ENCODE results near the gene MMP28. TPM values are rescaled to one million over a fixed set of nuclear protein-coding genes. Genes with fewer than 3 reads are reported as not detected.

MMP28 gene
- under 1 TPM in 1 of 2 donors, not detected in 1; 0.74 TPM for total RNA-seq

GRCh38 chr17:35795007-35795870, at the start of gene MMP28:
Gene MMP28 (minus strand): TSS chr17:35795641. CDS start chr17:35795377, 264 bp downstream.
- ATAC-seq (peak; percentile 83 to 93), DNase-seq (ENCODE audit: low spot score in 2 of 2) (peak; percentile 58 to 65)
- Mint-ChIP-seq H3K27ac (no peak within 1 kb of the TSS), H3K36me3 (no peaks in the 10 kb centered on the region), H3K9me3 (no peaks in the 10 kb centered on the region)

- Mint-ChIP-seq H3K27ac (peak overlapping the region in 1 of 2 donors; percentile 45), H3K9me3 (no peaks in the 10 kb centered on the region), H3K36me3 (peaks cover 12 to 27% of the 10 kb centered on the region in 2 donors)
- ATAC-seq (no peak), DNase-seq (ENCODE audit: low spot score in 2 of 2) (no peak)
These were observed 49.1 kb upstream of the MMP28 start for GRCh38 chr17:35844547-35844946.

DNA sequence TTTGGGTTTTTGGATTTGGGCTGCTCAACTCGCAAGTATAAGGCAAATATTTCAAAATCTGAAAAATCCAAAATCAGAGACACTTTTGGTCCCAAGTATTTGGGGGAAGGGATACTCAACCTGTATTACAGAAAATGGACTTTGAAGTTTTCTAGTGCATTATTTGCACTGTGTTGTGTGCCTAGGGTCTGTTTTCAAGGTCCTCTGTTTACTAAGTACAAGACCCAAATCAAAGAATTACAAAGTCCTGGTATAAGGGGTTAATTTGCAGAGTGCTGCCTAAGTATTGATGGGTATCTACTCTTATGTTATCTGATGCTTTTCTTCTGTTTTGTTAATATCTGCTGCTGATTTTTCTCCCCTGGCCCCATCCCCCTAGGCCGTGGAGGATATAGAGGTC, 48.3 kb upstream of the MMP28 start:
- Mint-ChIP-seq H3K36me3 (peaks cover 9 to 25% of the 10 kb centered on the region in 2 donors), H3K9me3 (no peaks in the 10 kb centered on the region), H3K27ac (peak overlapping the region in 1 of 2 donors; percentile 66)
- no peak for DNase-seq (ENCODE audit: low spot score in 2 of 2)
- ATAC-seq = no peak

DNA sequence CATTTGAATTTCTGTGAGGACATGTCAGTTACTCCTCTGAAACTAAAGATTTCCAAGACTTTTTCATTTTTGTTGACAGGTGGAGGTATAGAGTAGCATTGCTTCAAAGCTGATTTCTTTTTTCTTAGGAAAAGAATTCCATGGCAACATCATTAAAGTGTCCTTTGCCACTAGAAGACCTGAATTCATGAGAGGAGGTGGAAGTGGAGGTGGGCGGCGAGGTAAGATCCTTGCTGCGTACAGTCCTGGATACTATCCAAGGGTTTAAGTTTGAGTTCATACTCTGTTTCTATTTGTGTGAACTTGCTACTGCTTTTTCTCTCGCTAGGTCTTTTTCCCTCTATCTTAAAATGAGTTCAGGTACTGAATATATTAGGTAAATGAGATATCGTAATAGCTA, 46.8 kb upstream of the MMP28 start:
- ATAC-seq (no peak), DNase-seq (ENCODE audit: low spot score in 2 of 2) (no peak)
- H3K36me3 Mint-ChIP-seq = peaks cover 9 to 29% of the 10 kb centered on the region in 2 donors
- H3K9me3 Mint-ChIP-seq = no peaks in the 10 kb centered on the region
- peak overlapping the region in 1 of 2 donors; percentile 31 for H3K27ac Mint-ChIP-seq

DNA sequence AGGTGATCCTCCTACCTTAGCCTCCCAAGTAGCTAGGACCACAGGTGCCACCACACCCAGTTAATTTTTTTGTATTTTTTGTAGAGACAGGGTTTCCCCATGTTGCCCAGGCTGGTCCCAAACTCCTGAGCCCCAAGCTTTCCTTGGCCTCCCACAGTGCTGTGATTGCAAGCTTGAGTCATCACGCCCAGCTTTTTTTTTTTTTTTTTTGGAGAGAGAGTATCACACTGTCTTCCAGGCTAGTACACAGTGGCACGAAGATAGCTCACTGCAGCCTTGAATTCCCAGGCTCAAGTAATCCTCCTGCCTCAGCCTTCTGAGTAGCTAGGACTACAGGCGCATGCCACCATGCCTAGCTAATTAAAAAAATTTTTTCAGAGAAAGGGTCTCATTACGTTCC, 46.1 kb upstream of the MMP28 start:
- no peak for ATAC-seq
- Mint-ChIP-seq H3K9me3 (no peaks in the 10 kb centered on the region), H3K36me3 (peaks cover 9 to 33% of the 10 kb centered on the region in 2 donors)

GRCh38 chr17:35841101-35841500, 45.7 kb upstream of the MMP28 start:
- Mint-ChIP-seq H3K36me3 (peaks cover 9 to 37% of the 10 kb centered on the region in 2 donors), H3K27ac (no peak overlapping the region), H3K9me3 (no peaks in the 10 kb centered on the region)
- ATAC-seq (no peak), DNase-seq (ENCODE audit: low spot score in 2 of 2) (no peak)

More for the DNA sequence above, 46.1 kb upstream of the MMP28 start:
- peak overlapping the region; percentile 31 to 50 for H3K27ac Mint-ChIP-seq
- DNase-seq (ENCODE audit: low spot score in 2 of 2) = no peak

- no peak for DNase-seq (ENCODE audit: low spot score in 2 of 2)
- Mint-ChIP-seq H3K27ac (no peak overlapping the region), H3K36me3 (peaks cover 6 to 23% of the 10 kb centered on the region in 2 donors), H3K9me3 (no peaks in the 10 kb centered on the region)
- no peak for ATAC-seq
These were observed 29.8 kb upstream of the MMP28 start for GRCh38 chr17:35825206-35825605.

DNA sequence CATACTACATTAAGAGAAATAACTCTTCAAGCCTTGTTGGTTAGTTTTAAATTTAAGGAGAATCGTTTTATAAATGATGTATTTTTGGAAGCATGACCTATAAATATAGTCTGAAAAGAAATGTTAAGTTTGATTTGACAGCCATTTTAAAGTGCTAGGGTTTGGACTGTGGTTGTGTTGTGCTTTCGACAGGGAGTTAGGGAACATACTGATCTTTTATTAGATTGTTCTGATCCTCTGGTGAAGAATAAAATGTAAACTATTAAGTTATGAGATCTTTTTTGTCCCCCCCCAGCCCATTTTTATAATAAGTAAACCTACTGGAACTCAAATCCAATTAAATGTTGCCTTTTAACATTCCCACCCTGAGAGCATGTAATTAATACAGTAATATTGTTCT, 25.9 kb upstream of the MMP28 start:
- DNase-seq (ENCODE audit: low spot score in 2 of 2) (no peak), ATAC-seq (no peak)
- peak overlapping the region in 1 of 2 donors; percentile 33 for H3K27ac Mint-ChIP-seq
- H3K9me3 Mint-ChIP-seq = no peaks in the 10 kb centered on the region
- peaks cover 6 to 15% of the 10 kb centered on the region in 2 donors for H3K36me3 Mint-ChIP-seq

- peaks cover 6 to 15% of the 10 kb centered on the region in 2 donors for H3K36me3 Mint-ChIP-seq
- no peak overlapping the region for H3K27ac Mint-ChIP-seq
- no peak for ATAC-seq
- H3K9me3 Mint-ChIP-seq = no peaks in the 10 kb centered on the region
- no peak for DNase-seq (ENCODE audit: low spot score in 2 of 2)
These were observed 24.0 kb upstream of the MMP28 start for GRCh38 chr17:35819455-35819854.

DNA sequence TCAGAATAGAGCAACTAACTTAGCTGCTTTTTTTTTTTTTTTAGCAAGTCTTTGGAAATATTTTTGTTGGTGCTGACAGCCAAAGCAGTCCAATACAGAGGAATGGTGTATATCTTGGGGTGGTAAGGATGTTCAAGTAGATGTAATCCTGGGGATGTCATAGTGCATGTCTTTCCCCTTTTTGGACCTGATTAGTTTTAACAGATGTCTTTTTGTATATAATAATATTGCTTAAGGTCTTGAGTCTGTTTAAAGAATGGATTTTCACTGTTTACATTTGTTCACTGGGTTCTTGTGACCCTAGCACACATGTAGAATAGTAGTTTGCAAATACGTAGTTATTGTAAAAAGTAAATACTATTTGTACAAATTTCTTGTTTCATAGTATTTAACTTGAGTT, 21.8 kb upstream of the MMP28 start:
- ATAC-seq = no peak
- no peaks in the 10 kb centered on the region for H3K9me3 Mint-ChIP-seq
- no peak overlapping the region for H3K27ac Mint-ChIP-seq
- peaks cover 0 to 9% of the 10 kb centered on the region in 2 donors for H3K36me3 Mint-ChIP-seq
- no peak for DNase-seq (ENCODE audit: low spot score in 2 of 2)

GRCh38 chr17:35816723-35817122, 21.3 kb upstream of the MMP28 start:
- Mint-ChIP-seq H3K27ac (no peak overlapping the region), H3K36me3 (peaks cover 0 to 9% of the 10 kb centered on the region in 2 donors), H3K9me3 (no peaks in the 10 kb centered on the region)
- no peak for DNase-seq (ENCODE audit: low spot score in 2 of 2)
- no peak for ATAC-seq

DNA sequence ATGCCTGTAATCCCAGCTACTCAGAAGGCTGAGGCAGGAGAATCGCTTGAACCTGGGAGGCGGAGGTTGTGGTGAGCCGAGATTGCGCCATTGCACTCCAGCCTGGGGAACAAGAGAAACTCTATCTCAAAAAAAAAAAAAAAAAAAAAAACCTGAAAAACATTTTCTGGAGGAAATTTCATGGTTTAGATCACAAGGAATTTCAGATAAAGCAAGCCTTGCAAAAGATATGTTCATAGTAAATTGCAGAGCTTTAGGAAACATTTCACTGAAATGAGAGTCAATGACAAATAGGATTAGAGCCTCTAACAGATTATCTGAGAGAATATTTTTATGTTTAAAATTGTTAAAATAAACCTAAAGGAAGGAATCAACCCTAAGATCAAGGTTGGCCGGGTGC, 17.0 kb upstream of the MMP28 start:
- Mint-ChIP-seq H3K27ac (no peak overlapping the region), H3K36me3 (peaks cover 16 to 18% of the 10 kb centered on the region in 2 donors), H3K9me3 (no peaks in the 10 kb centered on the region)
- ATAC-seq (no peak), DNase-seq (ENCODE audit: low spot score in 2 of 2) (no peak)

GRCh38 chr17:35811759-35812158, 16.3 kb upstream of the MMP28 start:
- no peak for DNase-seq (ENCODE audit: low spot score in 2 of 2)
- Mint-ChIP-seq H3K36me3 (peaks cover 16 to 18% of the 10 kb centered on the region in 2 donors), H3K27ac (no peak overlapping the region), H3K9me3 (no peaks in the 10 kb centered on the region)
- no peak for ATAC-seq

- peak overlapping the region; percentile 92 to 96 for H3K27ac Mint-ChIP-seq
- DNase-seq (ENCODE audit: low spot score in 2 of 2) (peak in 1 of 2 donors; percentile 65), ATAC-seq (peak in 1 of 2 donors; percentile 30)
- no peaks in the 10 kb centered on the region for H3K9me3 Mint-ChIP-seq
- H3K36me3 Mint-ChIP-seq = peaks cover 16 to 18% of the 10 kb centered on the region in 2 donors
These were observed 14.5 kb upstream of the MMP28 start for GRCh38 chr17:35809855-35810461.

- H3K36me3 Mint-ChIP-seq = peaks cover 16 to 18% of the 10 kb centered on the region in 2 donors
- no peaks in the 10 kb centered on the region for H3K9me3 Mint-ChIP-seq
- H3K27ac Mint-ChIP-seq = peak within 1 kb of the TSS; percentile 92 to 96
- peak; percentile 92 to 97 for DNase-seq (ENCODE audit: low spot score in 2 of 2)
- ATAC-seq = peak; percentile 92 to 94
These were observed 13.8 kb upstream of the MMP28 start, which contains the start of gene TAF15 for GRCh38 chr17:35808962-35809854. Gene TAF15 (plus strand): TSS chr17:35809484. CDS start chr17:35809570, 86 bp downstream.

- peaks cover 16 to 18% of the 10 kb centered on the region in 2 donors for H3K36me3 Mint-ChIP-seq
- ATAC-seq = no peak
- DNase-seq (ENCODE audit: low spot score in 2 of 2) = no peak
- H3K9me3 Mint-ChIP-seq = no peaks in the 10 kb centered on the region
- H3K27ac Mint-ChIP-seq = peak overlapping the region; percentile 92 to 96
These were observed 13.0 kb upstream of the MMP28 start for GRCh38 chr17:35808240-35808961.
